ENCODE data around the gene TMEM69. TPM values are rescaled to one million over a fixed set of nuclear protein-coding genes. Genes with fewer than 3 reads are reported as not detected.
"Not testable (repeated sequence)": the region's sequence is repeated elsewhere in the genome, so short reads cannot be mapped to it uniquely, and the experiment has no call there.

TMEM69 gene
- polyA plus RNA-seq, 3 donors = 57.7 to 63.2 (median 63.2) TPM

- DNase-seq (ENCODE audit: low read depth in 3 of 3, low spot score in 2 of 3) = peak in 1 of 3 donors; percentile 18
Observed at GRCh38 chr1:45730075-45730779, 42.2 kb downstream of the TMEM69 start.

- DNase-seq (ENCODE audit: low read depth in 3 of 3, low spot score in 2 of 3) = no peak
Observed at GRCh38 chr1:45730780-45731319, 42.9 kb downstream of the TMEM69 start.

GRCh38 chr1:45739137-45739536 lies 51.2 kb downstream of the TMEM69 start:
- no peak for DNase-seq (ENCODE audit: low read depth in 3 of 3, low spot score in 2 of 3)

- not testable (repeated sequence) for DNase-seq (ENCODE audit: low read depth in 3 of 3, low spot score in 2 of 3)
Observed at GRCh38 chr1:45739641-45740156, 51.7 kb downstream of the TMEM69 start.

Other genes with a start within 250 kb of the TMEM69 start
- gene TESK2, start 197.0 kb upstream of the TMEM69 start, polyA plus RNA-seq (ENCODE audit: insufficient read length in 3 of 3) = 1 to 10 TPM; 6.1 to 7.8 (median 6.5) TPM
- 1 to 10 TPM; 1.3 to 1.6 (median 1.4) TPM for gene CCDC163, start 188.1 kb upstream of the TMEM69 start, polyA plus RNA-seq (ENCODE audit: insufficient read length in 3 of 3)
- 10 to 100 TPM; 12.2 to 13.7 (median 13.1) TPM for gene MMACHC, start 187.9 kb upstream of the TMEM69 start, polyA plus RNA-seq (ENCODE audit: insufficient read length in 3 of 3)
- 100 to 1,000 TPM; 355 to 403 (median 387) TPM for gene PRDX1, start 166.3 kb upstream of the TMEM69 start, polyA plus RNA-seq (ENCODE audit: insufficient read length in 3 of 3)
- gene AKR1A1, start 137.4 kb upstream of the TMEM69 start, polyA plus RNA-seq (ENCODE audit: insufficient read length in 3 of 3) = 100 to 1,000 TPM; 287 to 310 (median 292) TPM
- gene NASP, start 104.1 kb upstream of the TMEM69 start, polyA plus RNA-seq (ENCODE audit: insufficient read length in 3 of 3) = 100 to 1,000 TPM; 288 to 358 (median 311) TPM
- 1 to 10 TPM in 2 of 3 donors, under 1 TPM in 1; 0.97 to 2.2 (median 1.9) TPM for gene CCDC17, start 64.1 kb upstream of the TMEM69 start, polyA plus RNA-seq (ENCODE audit: insufficient read length in 3 of 3)
- gene GPBP1L1, start 1.6 kb upstream of the TMEM69 start, polyA plus RNA-seq (ENCODE audit: insufficient read length in 3 of 3) = 100 to 1,000 TPM; 110 to 117 (median 115) TPM
- 10 to 100 TPM; 27.2 to 30.2 (median 29.8) TPM for gene IPP, start 62.5 kb downstream of the TMEM69 start, polyA plus RNA-seq (ENCODE audit: insufficient read length in 3 of 3)
- gene MAST2, start 115.4 kb downstream of the TMEM69 start, polyA plus RNA-seq (ENCODE audit: insufficient read length in 3 of 3) = 10 to 100 TPM; 25.4 to 31.4 (median 28.9) TPM

All from right renal cortex interstitium (tissue), 3 donors.